ENCODE data around the gene JAM3.
"Not testable (repeated sequence)": the region's sequence is repeated elsewhere in the genome, so short reads cannot be mapped to it uniquely, and the experiment has no call there.

The JAM3 gene

GRCh38 chr11:134151083-134151747 is 82.3 kb downstream of the JAM3 start:
- DNase-seq = no peak

- no peak for DNase-seq
Measured at GRCh38 chr11:134152696-134153095, 83.8 kb downstream of the JAM3 start.

GRCh38 chr11:134153147-134153905 is 84.5 kb downstream of the JAM3 start:
- DNase-seq = no peak

- no peak for DNase-seq
Measured at GRCh38 chr11:134154441-134154840, 85.6 kb downstream of the JAM3 start.

GRCh38 chr11:134155456-134155855 is 86.6 kb downstream of the JAM3 start:
- no peak for DNase-seq

- no peak for DNase-seq
Measured at GRCh38 chr11:134155946-134156865, 87.3 kb downstream of the JAM3 start.

GRCh38 chr11:134157451-134157850 is 88.6 kb downstream of the JAM3 start:
- DNase-seq = no peak

- DNase-seq = no peak
Measured at GRCh38 chr11:134158023-134158422, 89.2 kb downstream of the JAM3 start.

GRCh38 chr11:134159652-134160051 is 90.8 kb downstream of the JAM3 start:
- no peak for DNase-seq

- no peak for DNase-seq
Measured at GRCh38 chr11:134164490-134165370, 95.9 kb downstream of the JAM3 start.

GRCh38 chr11:134170177-134170918 is 101.5 kb downstream of the JAM3 start:
- DNase-seq = no peak

GRCh38 chr11:134170919-134171281 is 102.0 kb downstream of the JAM3 start:
- no peak for DNase-seq

- DNase-seq = no peak
Measured at GRCh38 chr11:134171951-134172350, 103.1 kb downstream of the JAM3 start.

- no peak for DNase-seq
Measured at GRCh38 chr11:134173296-134173695, 104.4 kb downstream of the JAM3 start.

- DNase-seq = no peak
Measured at GRCh38 chr11:134176284-134176683, 107.4 kb downstream of the JAM3 start.

- no peak for DNase-seq
Measured at GRCh38 chr11:134178032-134178674, 109.3 kb downstream of the JAM3 start.

- no peak for DNase-seq
Measured at GRCh38 chr11:134181707-134182106, 112.8 kb downstream of the JAM3 start.

- not testable (repeated sequence) for DNase-seq
Measured at GRCh38 chr11:134188092-134188491, 119.2 kb downstream of the JAM3 start.

- no peak for DNase-seq
Measured at GRCh38 chr11:134196756-134197155, 127.9 kb downstream of the JAM3 start.

GRCh38 chr11:134199531-134199930 is 130.7 kb downstream of the JAM3 start:
- no peak for DNase-seq

GRCh38 chr11:134200688-134201087 is 131.8 kb downstream of the JAM3 start:
- no peak for DNase-seq
